Hepatocyte (in vitro differentiated cells): Measurements from ENCODE around the gene PLEKHD1.

Source experiments
- CTCF ChIP-seq: fragments of 200-600 bp; sonication (generic); IDR thresholded peaks from 2 replicates; pipeline ENCODE4 v1.5.1; 2016; ENCODE audit warnings: antibody characterized with exemption, mild to moderate bottlenecking; ENCODE audit not compliant: poor library complexity
- EZH2phosphoT487 ChIP-seq: fragments of 200-600 bp; sonication (generic); IDR thresholded peaks from one replicate; pipeline ENCODE4 v1.6.1; 2018; ENCODE audit warnings: antibody characterized with exemption, mild to moderate bottlenecking, low read depth, moderate library complexity; ENCODE audit not compliant: unreplicated experiment, severe bottlenecking

GRCh38 chr14:69525896-69526295 lies 41.4 kb downstream of the PLEKHD1 start:
- no peak for TF ChIP-seq CTCF
- TF ChIP-seq EZH2phosphoT487 = no peak
